Right atrium auricular region (tissue), 2 donors: ENCODE data around the gene LILRB1. TPM values are rescaled to one million over a fixed set of nuclear protein-coding genes. Genes with fewer than 3 reads are reported as not detected.

Source experiments
- DNase-seq: peaks from one replicate; pipeline ENCODE4 v3.0.0-alpha.2; 2019; ENCODE audit warnings: low spot score
- H3K27ac ChIP-seq, 2 donors: fragments of 200-600 bp; sonication (generic); 1 replicate in 1 of 2; 2 replicates in 1 of 2; pipeline ENCODE4 v1.5.1; 2016 to 2019
- H3K27me3 ChIP-seq, 2 donors: fragments of 200-600 bp; sonication (generic); one replicate each; pipeline versions ENCODE4 v1.5.1 to v1.6.0; 2017 to 2019
- H3K36me3 ChIP-seq: fragments of 200-600 bp; sonication (generic); one replicate; pipeline ENCODE4 v1.5.1; 2016
- H3K4me1 ChIP-seq, 2 donors: fragments of 200-600 bp; sonication (generic); one replicate each; pipeline versions ENCODE4 v1.5.1 to v1.6.0; 2017 to 2019
- H3K4me3 ChIP-seq, 2 donors: fragments of 200-600 bp; sonication (generic); 1 replicate in 1 of 2; 2 replicates in 1 of 2; pipeline ENCODE4 v1.5.1; 2017 to 2019; ENCODE audit warnings: mild to moderate bottlenecking in 1 of 2, moderate library complexity in 1 of 2
- H3K9me3 ChIP-seq, 2 donors: fragments of 200-600 bp; sonication (generic); one replicate each; pipeline ENCODE4 v1.5.1; 2019
- CTCF ChIP-seq, 2 donors: fragments of 200-600 bp; sonication (generic); IDR thresholded peaks; one replicate each; pipeline ENCODE4 v1.5.1; 2019; ENCODE audit warnings: antibody characterized with exemption in 2 of 2
- total RNA-seq, 2 donors: library from RNA; depleted of rRNA; stranded (reverse); fragments of >200 nt; gene quantifications; one replicate each; pipeline ENCODE4 v1.1.0, GENCODE V29; 2016

Gene LILRB1
- total RNA-seq, 2 donors from 2014 or later = 0.33 to 1.9 TPM

GRCh38 chr19:54662730-54663129 lies 32.4 kb downstream of the LILRB1 start, which contains the start of gene LILRB4:
Gene LILRB4 (plus strand): TSS chr19:54662985. CDS start chr19:54663034, 49 bp downstream.
- peak within 1 kb of the TSS in 1 of 2 donors; percentile 11 for H3K4me3 ChIP-seq
- no peak within 1 kb of the TSS for H3K27ac ChIP-seq

GRCh38 chr19:54665530-54665929 lies 35.2 kb downstream of the LILRB1 start:
- Histone ChIP-seq H3K4me3 (no peak overlapping the region), H3K36me3 (no peaks in the 10 kb centered on the region), H3K27ac (no peak overlapping the region), H3K27me3 (no peaks in the 10 kb centered on the region), H3K4me1 (no peaks in the 10 kb centered on the region), H3K9me3 (peaks cover 0 to 23% of the 10 kb centered on the region in 2 donors)
- no peak for TF ChIP-seq CTCF (IDR thresholded peaks at IDR 0.05)
- DNase-seq = no peak

More at GRCh38 chr19:54662730-54663129, 32.4 kb downstream of the LILRB1 start, which contains the start of gene LILRB4:
- Histone ChIP-seq H3K27me3 (no peaks in the 10 kb centered on the region), H3K4me1 (no peaks in the 10 kb centered on the region), H3K36me3 (no peaks in the 10 kb centered on the region), H3K9me3 (peaks cover 0 to 3% of the 10 kb centered on the region in 2 donors)
- TF ChIP-seq CTCF (IDR thresholded peaks at IDR 0.05) = no peak
- DNase-seq = peak; percentile 66

GRCh38 chr19:54667217-54667616 lies 36.9 kb downstream of the LILRB1 start:
- Histone ChIP-seq H3K27me3 (no peaks in the 10 kb centered on the region), H3K9me3 (peaks cover 0 to 23% of the 10 kb centered on the region in 2 donors), H3K4me3 (no peak overlapping the region), H3K36me3 (no peaks in the 10 kb centered on the region), H3K4me1 (no peaks in the 10 kb centered on the region), H3K27ac (no peak overlapping the region)
- TF ChIP-seq CTCF (IDR thresholded peaks at IDR 0.05) = no peak
- DNase-seq = no peak

- TF ChIP-seq CTCF (IDR thresholded peaks at IDR 0.05) = no peak
- no peaks in the 10 kb centered on the region for H3K36me3 ChIP-seq
- H3K4me3 ChIP-seq = no peak overlapping the region
- peaks cover 0 to 23% of the 10 kb centered on the region in 2 donors for H3K9me3 ChIP-seq
- no peaks in the 10 kb centered on the region for H3K27me3 ChIP-seq
- H3K4me1 ChIP-seq = no peaks in the 10 kb centered on the region
- DNase-seq = no peak
- no peak overlapping the region for H3K27ac ChIP-seq
These were observed 38.1 kb downstream of the LILRB1 start for GRCh38 chr19:54668353-54668752.

GRCh38 chr19:54670576-54671357 lies 40.5 kb downstream of the LILRB1 start:
- peaks cover 0 to 23% of the 10 kb centered on the region in 2 donors for H3K9me3 ChIP-seq
- no peaks in the 10 kb centered on the region for H3K36me3 ChIP-seq
- no peak for DNase-seq
- H3K27me3 ChIP-seq = no peaks in the 10 kb centered on the region
- H3K4me1 ChIP-seq = no peaks in the 10 kb centered on the region
- H3K4me3 ChIP-seq = no peak overlapping the region
- no peak for TF ChIP-seq CTCF (IDR thresholded peaks at IDR 0.05)
- no peak overlapping the region for H3K27ac ChIP-seq
